NB4 (cell line): ENCODE data around the gene BAIAP3.

Experiments
- DNase-seq: peaks from one replicate; pipeline ENCODE4 v3.0.0; 2010; ENCODE audit warnings: low read depth
- H3K4me3 ChIP-seq: one replicate; pipeline ENCODE4 v1.5.1; 2011; ENCODE audit warnings: mild to moderate bottlenecking, low read depth, low read length, moderate library complexity
- MAX ChIP-seq: IDR thresholded peaks from 2 replicates; pipeline ENCODE4 v1.6.1; 2011; ENCODE audit warnings: low read depth, low read length
- MYC ChIP-seq: IDR thresholded peaks from 2 replicates; pipeline ENCODE4 v1.6.1; 2011; ENCODE audit warnings: low read depth, low read length
- POLR2A ChIP-seq: IDR thresholded peaks from 2 replicates; pipeline ENCODE4 v1.6.1; 2011; ENCODE audit warnings: mild to moderate bottlenecking; ENCODE audit not compliant: insufficient read length; ENCODE audit errors: extremely low read depth
- TF ChIP-seq, protein P1 (sequence below): IDR thresholded peaks from one replicate; pipeline ENCODE4 v1.5.1; 2012; ENCODE audit warnings: low read depth, low read length

BAIAP3 gene

GRCh38 chr16:1319041-1319440 is 14.4 kb upstream of the BAIAP3 start:
- DNase-seq: no peak
- TF ChIP-seq MYC (no peak), POLR2A (no peak), MAX (no peak)
- TF ChIP-seq, protein P1, sequence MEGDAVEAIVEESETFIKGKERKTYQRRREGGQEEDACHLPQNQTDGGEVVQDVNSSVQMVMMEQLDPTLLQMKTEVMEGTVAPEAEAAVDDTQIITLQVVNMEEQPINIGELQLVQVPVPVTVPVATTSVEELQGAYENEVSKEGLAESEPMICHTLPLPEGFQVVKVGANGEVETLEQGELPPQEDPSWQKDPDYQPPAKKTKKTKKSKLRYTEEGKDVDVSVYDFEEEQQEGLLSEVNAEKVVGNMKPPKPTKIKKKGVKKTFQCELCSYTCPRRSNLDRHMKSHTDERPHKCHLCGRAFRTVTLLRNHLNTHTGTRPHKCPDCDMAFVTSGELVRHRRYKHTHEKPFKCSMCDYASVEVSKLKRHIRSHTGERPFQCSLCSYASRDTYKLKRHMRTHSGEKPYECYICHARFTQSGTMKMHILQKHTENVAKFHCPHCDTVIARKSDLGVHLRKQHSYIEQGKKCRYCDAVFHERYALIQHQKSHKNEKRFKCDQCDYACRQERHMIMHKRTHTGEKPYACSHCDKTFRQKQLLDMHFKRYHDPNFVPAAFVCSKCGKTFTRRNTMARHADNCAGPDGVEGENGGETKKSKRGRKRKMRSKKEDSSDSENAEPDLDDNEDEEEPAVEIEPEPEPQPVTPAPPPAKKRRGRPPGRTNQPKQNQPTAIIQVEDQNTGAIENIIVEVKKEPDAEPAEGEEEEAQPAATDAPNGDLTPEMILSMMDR: no peak

GRCh38 chr16:1320097-1320496 is 13.3 kb upstream of the BAIAP3 start:
- no peak for DNase-seq
- TF ChIP-seq POLR2A (no peak), MAX (no peak), MYC (no peak)
- TF ChIP-seq, protein P1: no peak

More at GRCh38 chr16:1319041-1319440, 14.4 kb upstream of the BAIAP3 start:
- no peak overlapping the region for H3K4me3 ChIP-seq

DNA sequence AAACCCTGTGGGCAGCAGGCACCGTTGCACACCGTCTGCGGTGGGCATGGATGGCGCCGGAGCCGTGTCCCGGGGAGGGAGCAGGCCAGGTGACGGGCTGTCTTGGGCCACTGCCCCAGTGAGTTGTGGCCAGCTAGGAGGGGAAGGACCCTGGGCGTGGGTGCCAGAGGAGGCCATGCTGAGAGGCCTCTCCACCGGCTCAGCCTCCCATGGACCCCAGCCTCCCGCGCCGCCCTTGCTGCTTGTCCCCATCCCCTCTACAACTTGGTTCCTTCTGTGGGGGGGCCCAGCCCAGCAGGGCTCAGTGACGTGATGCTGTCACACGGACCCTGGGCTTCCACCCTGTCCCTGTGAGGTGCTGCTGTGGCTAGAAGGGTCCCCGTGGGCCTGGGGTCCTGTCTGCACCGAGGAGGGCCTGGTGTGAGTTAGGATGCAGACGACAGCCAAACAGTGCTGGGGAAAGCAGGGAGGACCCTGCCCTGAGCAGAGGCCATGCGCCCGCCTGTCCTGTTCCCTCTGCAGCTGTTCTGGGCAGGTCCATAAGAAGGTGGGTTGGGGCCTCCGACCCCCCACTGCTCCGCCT is 12.7 kb upstream of the BAIAP3 start:
- DNase-seq: no peak
- TF ChIP-seq POLR2A (no peak), MYC (no peak)
- no peak overlapping the region for H3K4me3 ChIP-seq

More at GRCh38 chr16:1320097-1320496, 13.3 kb upstream of the BAIAP3 start:
- no peak overlapping the region for H3K4me3 ChIP-seq

DNA sequence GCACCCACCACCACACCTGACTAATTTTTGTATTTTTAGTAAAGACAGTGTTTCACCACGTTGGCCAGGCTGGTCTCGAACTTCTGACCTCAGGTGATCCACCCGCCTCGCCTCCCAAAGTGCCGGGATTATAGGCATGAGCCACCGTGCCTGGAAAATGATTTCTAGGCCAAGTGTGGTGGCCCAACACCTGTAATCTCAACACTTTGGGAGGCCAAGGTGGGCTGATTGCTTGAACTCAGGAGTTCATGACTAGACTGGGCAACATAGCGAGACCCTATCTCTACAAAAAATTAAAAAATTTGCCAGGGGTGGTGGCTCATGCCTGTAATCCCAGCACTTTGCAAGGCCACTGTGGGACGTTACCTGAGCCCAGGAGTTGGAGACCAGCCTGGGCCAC is 11.0 kb upstream of the BAIAP3 start:
- no peak overlapping the region for H3K4me3 ChIP-seq
- TF ChIP-seq, protein P1: no peak
- TF ChIP-seq POLR2A (no peak), MAX (no peak), MYC (no peak)
- no peak for DNase-seq

GRCh38 chr16:1323296-1324239 is 9.9 kb upstream of the BAIAP3 start:
- no peak for DNase-seq
- TF ChIP-seq MYC (no peak), MAX (no peak), POLR2A (no peak)
- TF ChIP-seq, protein P1: no peak
- no peak overlapping the region for H3K4me3 ChIP-seq

DNA sequence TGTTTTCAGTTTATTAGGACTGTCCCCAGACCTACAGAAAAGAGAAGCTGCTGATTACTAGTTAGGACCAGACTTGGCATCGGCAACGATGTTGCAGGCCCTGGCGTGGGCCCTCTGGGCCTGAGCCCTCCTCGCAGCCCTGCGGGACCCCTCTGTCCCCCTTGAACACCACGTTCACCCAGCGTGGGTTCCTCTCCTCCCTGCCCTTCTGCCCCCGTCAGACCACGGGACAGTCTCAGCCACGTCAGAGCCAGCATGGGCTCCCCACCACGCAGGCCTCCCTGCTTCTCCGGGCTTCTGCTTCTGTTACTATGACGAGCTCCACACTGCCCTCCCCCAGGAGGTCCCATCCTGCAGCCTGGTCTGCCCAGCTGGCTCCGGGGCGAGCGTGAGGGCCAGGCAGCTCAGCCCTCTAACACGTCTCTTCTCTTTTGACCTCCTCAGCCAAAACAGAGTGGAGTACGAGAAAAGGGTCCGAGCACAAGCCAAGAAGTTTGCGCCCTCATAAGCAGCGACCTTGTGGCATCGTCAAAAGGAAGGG is 9.1 kb upstream of the BAIAP3 start:
- no peak for TF ChIP-seq MAX
- no peak for TF ChIP-seq POLR2A
- TF ChIP-seq, protein P1: no peak
- TF ChIP-seq MYC: no peak
- H3K4me3 ChIP-seq: no peak overlapping the region
- DNase-seq: no peak
